Retinal pigment epithelial cell (primary cell): ENCODE measurements around the gene MAP3K21.

Source experiments
- DNase-seq: peaks from one replicate; pipeline ENCODE4 v3.0.0-alpha.2; 2010; ENCODE audit warnings: low read depth
- H3K4me3 ChIP-seq: 2 replicates; pipeline ENCODE4 v1.5.1; 2011; ENCODE audit warnings: mild to moderate bottlenecking, low read length, control low read depth, moderate library complexity
- TF ChIP-seq, protein P1 (sequence below): conservative IDR thresholded peaks from 2 replicates; pipeline ENCODE4 v1.5.1; 2011; ENCODE audit warnings: low read depth, low read length, control low read depth, inconsistent platforms

Gene MAP3K21

DNA sequence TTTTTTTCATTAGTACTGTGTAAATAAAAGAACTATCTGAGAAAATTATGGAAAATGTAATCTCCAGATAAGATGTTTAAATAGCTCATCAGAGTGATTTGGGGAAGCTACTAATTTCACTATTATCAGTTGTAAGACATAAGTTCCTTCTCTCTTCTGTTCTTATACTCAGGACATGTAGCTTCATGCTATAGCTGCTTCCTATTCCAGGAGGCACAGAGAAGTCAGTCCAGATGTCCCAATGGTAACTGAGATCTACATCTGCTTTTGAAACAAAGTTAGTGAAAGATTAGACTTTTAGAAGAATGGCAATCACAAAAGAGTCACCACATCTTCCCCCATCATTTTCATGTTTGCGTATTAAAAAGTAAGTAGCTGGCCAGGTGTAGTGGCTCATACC is 5.6 kb downstream of the MAP3K21 start:
- TF ChIP-seq, protein P1, sequence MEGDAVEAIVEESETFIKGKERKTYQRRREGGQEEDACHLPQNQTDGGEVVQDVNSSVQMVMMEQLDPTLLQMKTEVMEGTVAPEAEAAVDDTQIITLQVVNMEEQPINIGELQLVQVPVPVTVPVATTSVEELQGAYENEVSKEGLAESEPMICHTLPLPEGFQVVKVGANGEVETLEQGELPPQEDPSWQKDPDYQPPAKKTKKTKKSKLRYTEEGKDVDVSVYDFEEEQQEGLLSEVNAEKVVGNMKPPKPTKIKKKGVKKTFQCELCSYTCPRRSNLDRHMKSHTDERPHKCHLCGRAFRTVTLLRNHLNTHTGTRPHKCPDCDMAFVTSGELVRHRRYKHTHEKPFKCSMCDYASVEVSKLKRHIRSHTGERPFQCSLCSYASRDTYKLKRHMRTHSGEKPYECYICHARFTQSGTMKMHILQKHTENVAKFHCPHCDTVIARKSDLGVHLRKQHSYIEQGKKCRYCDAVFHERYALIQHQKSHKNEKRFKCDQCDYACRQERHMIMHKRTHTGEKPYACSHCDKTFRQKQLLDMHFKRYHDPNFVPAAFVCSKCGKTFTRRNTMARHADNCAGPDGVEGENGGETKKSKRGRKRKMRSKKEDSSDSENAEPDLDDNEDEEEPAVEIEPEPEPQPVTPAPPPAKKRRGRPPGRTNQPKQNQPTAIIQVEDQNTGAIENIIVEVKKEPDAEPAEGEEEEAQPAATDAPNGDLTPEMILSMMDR = no peak
- H3K4me3 ChIP-seq = no peak overlapping the region
- no peak for DNase-seq

DNA sequence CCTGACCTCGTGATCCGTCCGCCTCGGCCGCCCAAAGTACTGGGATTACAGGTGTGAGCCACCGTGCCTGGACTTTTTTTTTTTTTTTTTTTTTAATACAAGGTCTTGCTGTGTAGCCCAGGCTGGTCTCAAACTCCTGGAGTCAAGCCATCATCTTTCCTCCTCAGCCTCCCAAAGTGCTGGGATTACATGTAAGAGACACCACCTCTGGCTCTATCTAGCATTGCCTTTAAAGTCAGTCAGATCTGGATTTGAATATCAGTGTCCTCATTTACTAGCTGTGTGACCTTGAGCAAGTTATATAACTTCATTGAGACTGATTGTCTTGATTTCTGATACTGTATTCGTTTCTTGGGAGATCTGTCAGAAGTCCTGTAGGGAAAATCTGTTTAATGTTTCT is 6.6 kb downstream of the MAP3K21 start:
- no peak overlapping the region for H3K4me3 ChIP-seq
- no peak for DNase-seq
- TF ChIP-seq, protein P1 = no peak

DNA sequence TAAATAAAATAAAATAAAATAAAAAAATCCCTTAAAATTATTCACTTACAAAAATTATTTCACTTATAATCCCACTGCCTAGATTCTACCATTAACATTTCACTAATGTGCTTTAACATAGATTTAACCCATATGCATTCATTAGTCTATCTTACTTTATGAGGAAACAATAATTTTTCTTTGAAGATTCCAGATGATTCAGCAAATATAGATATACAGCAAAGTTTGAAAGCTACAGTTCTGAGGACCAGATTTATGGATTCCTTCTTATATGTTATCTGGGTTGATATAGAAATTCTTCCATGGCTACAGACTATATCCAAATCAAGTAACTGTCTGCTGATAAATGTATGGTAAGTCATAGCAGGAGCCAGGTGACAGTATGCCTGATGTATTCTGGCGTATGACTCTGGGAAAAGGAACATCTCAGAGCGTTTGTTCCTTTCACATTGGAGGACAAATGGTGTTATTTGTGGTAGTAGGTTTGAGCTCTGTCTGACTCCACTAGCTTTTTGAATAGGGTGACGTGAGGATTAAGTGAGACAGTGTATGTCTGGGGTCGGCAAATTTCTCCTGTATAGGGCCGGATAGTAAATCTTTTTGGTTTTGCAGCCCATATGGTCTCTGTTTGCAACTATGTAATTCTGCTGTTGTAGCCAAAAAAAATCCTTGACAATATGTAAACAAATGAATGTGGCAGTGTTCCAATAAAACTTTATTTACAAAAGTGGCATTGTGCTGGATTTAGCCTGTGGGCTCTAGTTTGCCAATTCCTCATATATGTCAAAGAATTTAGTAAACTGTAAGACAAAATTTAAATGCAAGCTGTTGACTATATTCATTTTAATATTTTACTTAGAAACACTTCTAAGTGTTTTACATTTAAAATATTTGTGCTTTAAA is 9.3 kb downstream of the MAP3K21 start:
- H3K4me3 ChIP-seq = no peak overlapping the region
- TF ChIP-seq, protein P1 = no peak
- no peak for DNase-seq

DNA sequence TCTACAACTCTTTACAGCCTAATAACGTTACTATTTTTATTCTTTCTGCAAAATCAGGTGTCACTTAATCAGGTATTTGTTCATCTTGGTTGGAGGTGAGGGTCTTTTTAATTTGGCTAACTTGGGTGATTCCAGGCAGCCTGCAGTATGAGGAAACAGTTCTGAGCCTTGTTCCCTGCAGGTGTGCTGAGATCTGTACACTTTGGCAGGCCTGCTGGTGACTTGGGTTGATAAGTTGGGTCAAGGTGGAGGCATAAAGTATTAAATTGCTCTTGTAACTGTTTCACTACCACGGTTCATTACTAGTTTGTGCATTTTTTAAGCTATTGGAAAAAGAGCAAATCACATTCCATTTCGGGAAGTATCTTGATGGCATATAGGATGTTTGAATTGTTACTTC is 10.0 kb downstream of the MAP3K21 start:
- TF ChIP-seq, protein P1 = no peak
- no peak for DNase-seq
- no peak overlapping the region for H3K4me3 ChIP-seq

DNA sequence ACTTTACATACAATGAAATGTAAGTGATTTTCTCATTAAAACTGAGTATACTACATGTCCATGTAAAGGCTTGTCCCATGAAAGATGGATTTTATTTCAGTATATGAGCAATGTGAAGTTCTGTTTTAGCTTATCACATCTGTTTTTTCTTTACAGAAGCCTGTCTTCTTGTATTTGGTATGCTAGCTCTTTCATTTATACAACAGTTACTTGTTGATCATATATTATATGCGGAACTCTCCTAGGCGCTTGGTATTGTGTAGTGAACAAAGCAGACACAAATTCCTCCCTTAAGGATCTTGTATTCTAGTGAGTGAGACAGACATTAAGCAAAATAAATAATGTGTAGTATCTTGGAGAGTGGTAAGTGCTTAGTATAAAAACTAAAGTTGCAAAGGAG is 10.6 kb downstream of the MAP3K21 start:
- DNase-seq = no peak
- TF ChIP-seq, protein P1 = no peak
- no peak overlapping the region for H3K4me3 ChIP-seq

DNA sequence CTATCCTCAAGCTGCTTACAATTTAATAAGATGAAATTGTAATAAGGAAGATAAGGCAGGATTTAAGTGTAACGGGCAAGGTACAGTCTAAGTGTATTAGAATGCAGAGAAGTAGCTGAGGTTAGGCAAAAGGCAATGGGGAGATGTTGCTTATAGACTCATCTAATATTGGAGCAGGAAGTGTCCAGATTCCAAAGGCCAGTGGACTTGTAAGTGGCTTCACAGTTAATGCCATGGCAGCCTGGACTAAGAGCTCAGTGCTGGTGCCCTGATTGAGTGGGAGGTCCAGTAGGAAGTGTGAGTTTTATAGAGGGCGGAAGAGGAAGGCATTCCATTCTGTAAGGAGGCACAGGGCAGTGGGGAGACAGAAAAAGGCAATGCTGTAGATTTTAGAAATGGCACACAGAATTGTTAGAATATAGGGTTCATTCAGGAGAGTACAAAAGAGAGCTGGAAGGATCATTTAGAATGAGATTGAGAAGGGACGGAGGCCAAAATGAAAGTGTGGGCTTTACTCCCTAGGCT is 12.6 kb downstream of the MAP3K21 start:
- no peak overlapping the region for H3K4me3 ChIP-seq
- TF ChIP-seq, protein P1 = no peak
- no peak for DNase-seq
